ENCODE data around the gene NAV2.

DNA sequence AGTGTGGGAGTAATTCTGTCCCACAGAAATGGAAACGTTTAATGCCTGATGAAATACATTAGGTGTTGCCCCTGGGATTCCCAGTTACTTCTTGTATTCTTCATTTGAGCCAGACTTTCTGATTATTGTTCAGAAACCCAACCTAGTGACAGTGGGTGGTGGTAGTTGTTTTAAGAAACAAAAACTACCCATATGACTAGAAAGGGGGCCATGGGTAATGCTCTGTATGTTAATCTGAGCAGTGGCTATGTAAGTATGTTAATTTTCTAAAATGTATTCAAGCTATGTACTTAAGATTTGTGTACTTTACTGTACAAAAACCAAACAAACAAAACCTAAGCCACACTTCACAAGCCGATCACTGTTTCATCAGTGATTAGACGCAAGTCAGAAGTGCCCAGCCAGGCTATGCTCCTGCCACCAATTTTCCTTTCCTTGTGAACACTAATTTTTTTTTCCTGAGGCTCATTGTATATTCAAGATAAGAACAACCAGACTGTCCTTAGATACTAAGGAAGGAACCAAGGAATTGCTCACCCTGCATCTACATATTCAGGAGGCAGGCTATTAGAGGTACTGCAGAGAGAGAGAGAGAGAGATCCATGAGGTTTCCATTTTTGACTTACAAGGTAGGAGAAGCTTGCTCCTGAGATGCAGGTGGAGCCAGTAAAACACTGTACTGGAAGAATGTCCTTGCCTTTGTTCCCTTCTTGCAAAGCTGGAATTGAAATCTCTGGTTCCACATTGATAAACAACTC, 324.9 kb downstream of the NAV2 start:
- TF ChIP-seq, protein P1, sequence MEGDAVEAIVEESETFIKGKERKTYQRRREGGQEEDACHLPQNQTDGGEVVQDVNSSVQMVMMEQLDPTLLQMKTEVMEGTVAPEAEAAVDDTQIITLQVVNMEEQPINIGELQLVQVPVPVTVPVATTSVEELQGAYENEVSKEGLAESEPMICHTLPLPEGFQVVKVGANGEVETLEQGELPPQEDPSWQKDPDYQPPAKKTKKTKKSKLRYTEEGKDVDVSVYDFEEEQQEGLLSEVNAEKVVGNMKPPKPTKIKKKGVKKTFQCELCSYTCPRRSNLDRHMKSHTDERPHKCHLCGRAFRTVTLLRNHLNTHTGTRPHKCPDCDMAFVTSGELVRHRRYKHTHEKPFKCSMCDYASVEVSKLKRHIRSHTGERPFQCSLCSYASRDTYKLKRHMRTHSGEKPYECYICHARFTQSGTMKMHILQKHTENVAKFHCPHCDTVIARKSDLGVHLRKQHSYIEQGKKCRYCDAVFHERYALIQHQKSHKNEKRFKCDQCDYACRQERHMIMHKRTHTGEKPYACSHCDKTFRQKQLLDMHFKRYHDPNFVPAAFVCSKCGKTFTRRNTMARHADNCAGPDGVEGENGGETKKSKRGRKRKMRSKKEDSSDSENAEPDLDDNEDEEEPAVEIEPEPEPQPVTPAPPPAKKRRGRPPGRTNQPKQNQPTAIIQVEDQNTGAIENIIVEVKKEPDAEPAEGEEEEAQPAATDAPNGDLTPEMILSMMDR (conservative IDR thresholded peaks at IDR 0.05 in 1 of 2, IDR thresholded peaks at IDR 0.05 in 1 of 2; ENCODE audit: low read depth in 1 of 2, low read length in 2 of 2), result no peak
- no peak for TF ChIP-seq EZH2 (IDR thresholded peaks at IDR 0.05; ENCODE audit: low read length, missing control alignments)
